GM12878 (cell line): ENCODE results near the gene RBM4.

Experiments
- MEF2B ChIP-seq: fragments of 450-650 bp; IDR thresholded peaks from 2 replicates; pipeline ENCODE4 v1.6.1; 2018; ENCODE audit warnings: mild to moderate bottlenecking, moderate library complexity; ENCODE audit not compliant: partially characterized antibody, poor library complexity, severe bottlenecking
- MYC ChIP-seq: IDR thresholded peaks from 2 replicates; pipeline ENCODE4 v1.6.1; 2011; ENCODE audit warnings: mild to moderate bottlenecking, low read length, moderate library complexity, inconsistent platforms; ENCODE audit not compliant: insufficient read depth, insufficient replicate concordance, insufficient read length, severe bottlenecking
- PML ChIP-seq: IDR thresholded peaks from 2 replicates; pipeline ENCODE4 v1.6.1; 2012; ENCODE audit warnings: low read length, inconsistent platforms
- POLR2A ChIP-seq: IDR thresholded peaks from 2 replicates; pipeline ENCODE4 v1.6.1; 2011; ENCODE audit warnings: low read depth, mild to moderate bottlenecking, low read length
- RBBP5 ChIP-seq: fragments of 200-600 bp; sonication (generic); conservative IDR thresholded peaks from 2 replicates; pipeline ENCODE4 v1.6.1; 2016
- TAF1 ChIP-seq: IDR thresholded peaks from 2 replicates; pipeline ENCODE4 v1.6.1; 2011; ENCODE audit warnings: mild to moderate bottlenecking, low read depth, low read length, borderline replicate concordance
- TF ChIP-seq, protein P1 (sequence below), 3 experiments: IDR thresholded peaks in 2 of 3; conservative IDR thresholded peaks in 1 of 3; 2 replicates each; pipeline ENCODE4 v1.5.1; 2011; ENCODE audit warnings: low read depth in 3 of 3, low read length in 3 of 3, mild to moderate bottlenecking in 3 of 3, control low read depth in 2 of 3, moderate library complexity in 2 of 3, inconsistent platforms in 1 of 3, mixed read lengths in 1 of 3; ENCODE audit not compliant: control insufficient read depth in 2 of 3, insufficient read depth in 1 of 3; ENCODE audit errors: extremely low read depth in 1 of 3
- TF ChIP-seq, protein P2 (sequence below): IDR thresholded peaks from 2 replicates; pipeline ENCODE4 v1.6.1; 2012; ENCODE audit warnings: low read length, inconsistent platforms
- TF ChIP-seq, protein P3 (sequence below): fragments of 450-650 bp; IDR thresholded peaks from 2 replicates; pipeline ENCODE4 v1.6.1; 2017; ENCODE audit warnings: mild to moderate bottlenecking, moderate library complexity

DNA sequence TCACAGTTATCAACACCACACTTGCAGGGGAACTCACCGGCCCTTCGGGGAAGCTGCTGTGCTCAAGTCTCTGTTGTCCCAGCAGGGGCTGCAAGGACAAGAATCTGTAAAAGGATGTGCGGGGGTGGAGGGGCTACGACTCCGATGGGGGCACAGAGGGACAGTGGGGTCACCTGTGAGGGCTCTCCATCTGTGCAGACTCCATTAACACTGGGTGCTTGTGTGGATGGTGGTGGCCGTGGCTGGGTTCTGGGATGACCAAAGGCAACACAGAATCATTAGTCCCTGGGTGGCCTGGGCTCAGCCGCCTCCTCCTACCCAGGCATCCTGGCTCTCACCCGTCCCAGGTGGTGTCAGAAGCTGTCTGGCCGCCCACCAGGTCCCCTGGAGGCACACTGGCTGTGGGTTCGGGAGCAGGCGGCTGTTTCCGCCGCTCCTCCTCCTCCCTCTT is 49.4 kb downstream of the RBM4 start:
- TF ChIP-seq TAF1, result no peak
- TF ChIP-seq, protein P1, sequence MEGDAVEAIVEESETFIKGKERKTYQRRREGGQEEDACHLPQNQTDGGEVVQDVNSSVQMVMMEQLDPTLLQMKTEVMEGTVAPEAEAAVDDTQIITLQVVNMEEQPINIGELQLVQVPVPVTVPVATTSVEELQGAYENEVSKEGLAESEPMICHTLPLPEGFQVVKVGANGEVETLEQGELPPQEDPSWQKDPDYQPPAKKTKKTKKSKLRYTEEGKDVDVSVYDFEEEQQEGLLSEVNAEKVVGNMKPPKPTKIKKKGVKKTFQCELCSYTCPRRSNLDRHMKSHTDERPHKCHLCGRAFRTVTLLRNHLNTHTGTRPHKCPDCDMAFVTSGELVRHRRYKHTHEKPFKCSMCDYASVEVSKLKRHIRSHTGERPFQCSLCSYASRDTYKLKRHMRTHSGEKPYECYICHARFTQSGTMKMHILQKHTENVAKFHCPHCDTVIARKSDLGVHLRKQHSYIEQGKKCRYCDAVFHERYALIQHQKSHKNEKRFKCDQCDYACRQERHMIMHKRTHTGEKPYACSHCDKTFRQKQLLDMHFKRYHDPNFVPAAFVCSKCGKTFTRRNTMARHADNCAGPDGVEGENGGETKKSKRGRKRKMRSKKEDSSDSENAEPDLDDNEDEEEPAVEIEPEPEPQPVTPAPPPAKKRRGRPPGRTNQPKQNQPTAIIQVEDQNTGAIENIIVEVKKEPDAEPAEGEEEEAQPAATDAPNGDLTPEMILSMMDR (IDR thresholded peaks at IDR 0.05 in 2 of 3, conservative IDR thresholded peaks at IDR 0.05 in 1 of 3; ENCODE audit: control insufficient read depth in 2 of 3, extremely low read depth in 1 of 3, insufficient read depth in 1 of 3, low read depth in 3 of 3, low read length in 3 of 3), result no peak
- TF ChIP-seq POLR2A, result no peak
- TF ChIP-seq, protein P2, sequence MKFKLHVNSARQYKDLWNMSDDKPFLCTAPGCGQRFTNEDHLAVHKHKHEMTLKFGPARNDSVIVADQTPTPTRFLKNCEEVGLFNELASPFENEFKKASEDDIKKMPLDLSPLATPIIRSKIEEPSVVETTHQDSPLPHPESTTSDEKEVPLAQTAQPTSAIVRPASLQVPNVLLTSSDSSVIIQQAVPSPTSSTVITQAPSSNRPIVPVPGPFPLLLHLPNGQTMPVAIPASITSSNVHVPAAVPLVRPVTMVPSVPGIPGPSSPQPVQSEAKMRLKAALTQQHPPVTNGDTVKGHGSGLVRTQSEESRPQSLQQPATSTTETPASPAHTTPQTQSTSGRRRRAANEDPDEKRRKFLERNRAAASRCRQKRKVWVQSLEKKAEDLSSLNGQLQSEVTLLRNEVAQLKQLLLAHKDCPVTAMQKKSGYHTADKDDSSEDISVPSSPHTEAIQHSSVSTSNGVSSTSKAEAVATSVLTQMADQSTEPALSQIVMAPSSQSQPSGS, result no peak
- no peak for TF ChIP-seq RBBP5
- no peak for TF ChIP-seq PML
- no peak for TF ChIP-seq MYC
- no peak for TF ChIP-seq MEF2B
- TF ChIP-seq, protein P3, sequence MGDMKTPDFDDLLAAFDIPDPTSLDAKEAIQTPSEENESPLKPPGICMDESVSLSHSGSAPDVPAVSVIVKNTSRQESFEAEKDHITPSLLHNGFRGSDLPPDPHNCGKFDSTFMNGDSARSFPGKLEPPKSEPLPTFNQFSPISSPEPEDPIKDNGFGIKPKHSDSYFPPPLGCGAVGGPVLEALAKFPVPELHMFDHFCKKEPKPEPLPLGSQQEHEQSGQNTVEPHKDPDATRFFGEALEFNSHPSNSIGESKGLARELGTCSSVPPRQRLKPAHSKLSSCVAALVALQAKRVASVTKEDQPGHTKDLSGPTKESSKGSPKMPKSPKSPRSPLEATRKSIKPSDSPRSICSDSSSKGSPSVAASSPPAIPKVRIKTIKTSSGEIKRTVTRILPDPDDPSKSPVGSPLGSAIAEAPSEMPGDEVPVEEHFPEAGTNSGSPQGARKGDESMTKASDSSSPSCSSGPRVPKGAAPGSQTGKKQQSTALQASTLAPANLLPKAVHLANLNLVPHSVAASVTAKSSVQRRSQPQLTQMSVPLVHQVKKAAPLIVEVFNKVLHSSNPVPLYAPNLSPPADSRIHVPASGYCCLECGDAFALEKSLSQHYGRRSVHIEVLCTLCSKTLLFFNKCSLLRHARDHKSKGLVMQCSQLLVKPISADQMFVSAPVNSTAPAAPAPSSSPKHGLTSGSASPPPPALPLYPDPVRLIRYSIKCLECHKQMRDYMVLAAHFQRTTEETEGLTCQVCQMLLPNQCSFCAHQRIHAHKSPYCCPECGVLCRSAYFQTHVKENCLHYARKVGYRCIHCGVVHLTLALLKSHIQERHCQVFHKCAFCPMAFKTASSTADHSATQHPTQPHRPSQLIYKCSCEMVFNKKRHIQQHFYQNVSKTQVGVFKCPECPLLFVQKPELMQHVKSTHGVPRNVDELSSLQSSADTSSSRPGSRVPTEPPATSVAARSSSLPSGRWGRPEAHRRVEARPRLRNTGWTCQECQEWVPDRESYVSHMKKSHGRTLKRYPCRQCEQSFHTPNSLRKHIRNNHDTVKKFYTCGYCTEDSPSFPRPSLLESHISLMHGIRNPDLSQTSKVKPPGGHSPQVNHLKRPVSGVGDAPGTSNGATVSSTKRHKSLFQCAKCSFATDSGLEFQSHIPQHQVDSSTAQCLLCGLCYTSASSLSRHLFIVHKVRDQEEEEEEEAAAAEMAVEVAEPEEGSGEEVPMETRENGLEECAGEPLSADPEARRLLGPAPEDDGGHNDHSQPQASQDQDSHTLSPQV, result no peak
